ENCODE results near the gene GDPD5.
A peak's percentile ranks its signal among the peaks of the same experiment; 100 is the strongest.

GDPD5 gene

GRCh38 chr11:75565916-75566762, 40.4 kb upstream of the GDPD5 start (continued):
- TF ChIP-seq ZNF70 (CRISPR knock-in tag; IDR thresholded peaks at IDR 0.05) = no peak
- no peak for TF ChIP-seq ZNF8 (CRISPR knock-in tag; IDR thresholded peaks at IDR 0.05)
- no peak for TF ChIP-seq BACH2 (CRISPR knock-in tag; IDR thresholded peaks at IDR 0.05; ENCODE audit: borderline replicate concordance)
- TF ChIP-seq, protein P1, sequence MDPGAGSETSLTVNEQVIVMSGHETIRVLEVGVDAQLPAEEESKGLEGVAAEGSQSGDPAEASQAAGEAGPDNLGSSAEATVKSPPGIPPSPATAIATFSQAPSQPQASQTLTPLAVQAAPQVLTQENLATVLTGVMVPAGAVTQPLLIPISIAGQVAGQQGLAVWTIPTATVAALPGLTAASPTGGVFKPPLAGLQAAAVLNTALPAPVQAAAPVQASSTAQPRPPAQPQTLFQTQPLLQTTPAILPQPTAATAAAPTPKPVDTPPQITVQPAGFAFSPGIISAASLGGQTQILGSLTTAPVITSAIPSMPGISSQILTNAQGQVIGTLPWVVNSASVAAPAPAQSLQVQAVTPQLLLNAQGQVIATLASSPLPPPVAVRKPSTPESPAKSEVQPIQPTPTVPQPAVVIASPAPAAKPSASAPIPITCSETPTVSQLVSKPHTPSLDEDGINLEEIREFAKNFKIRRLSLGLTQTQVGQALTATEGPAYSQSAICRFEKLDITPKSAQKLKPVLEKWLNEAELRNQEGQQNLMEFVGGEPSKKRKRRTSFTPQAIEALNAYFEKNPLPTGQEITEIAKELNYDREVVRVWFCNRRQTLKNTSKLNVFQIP (CRISPR knock-in tag; IDR thresholded peaks at IDR 0.05; ENCODE audit: borderline replicate concordance, low read depth) = no peak
- TF ChIP-seq TCF4 (CRISPR knock-in tag; IDR thresholded peaks at IDR 0.05; ENCODE audit: borderline replicate concordance) = no peak

DNA sequence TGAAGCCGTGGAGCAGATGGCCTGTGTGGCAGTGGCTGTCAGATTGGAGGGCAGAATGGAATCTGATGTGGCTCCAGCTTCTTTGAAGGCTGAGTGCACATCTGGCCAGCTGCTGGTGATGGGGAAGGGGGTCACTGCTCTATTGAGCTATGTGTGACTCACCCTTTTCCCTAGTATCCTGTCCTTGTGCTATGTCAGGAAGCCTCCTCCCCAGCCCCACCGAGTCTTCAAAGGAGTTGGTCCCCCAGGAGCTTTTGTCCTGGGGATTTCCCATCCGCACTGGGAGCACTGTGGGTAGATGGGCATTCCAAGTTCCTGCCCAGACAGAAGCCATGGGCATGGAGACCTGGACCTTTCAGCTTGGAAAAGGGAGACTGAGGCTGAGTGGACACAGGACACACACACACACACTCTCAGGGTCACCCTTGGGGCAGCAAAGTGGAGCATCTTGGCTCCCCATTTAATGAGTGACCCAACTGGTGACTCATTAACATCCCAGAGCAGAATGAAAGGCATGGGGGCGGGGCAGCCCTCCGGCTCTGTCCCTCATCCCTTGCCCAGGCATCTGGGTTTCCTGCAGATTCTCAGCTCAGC, 39.6 kb upstream of the GDPD5 start:
- TF ChIP-seq ZNF70 (CRISPR knock-in tag; IDR thresholded peaks at IDR 0.05) (no peak), ZFP3 (CRISPR knock-in tag; IDR thresholded peaks at IDR 0.05) (0 out of 2 replicates have a peak, but pooled peaks have one; percentile 33), TCF4 (CRISPR knock-in tag; IDR thresholded peaks at IDR 0.05; ENCODE audit: borderline replicate concordance) (no peak)
- ATAC-seq = no peak; the same call in 2 of the 3 replicates

DNA sequence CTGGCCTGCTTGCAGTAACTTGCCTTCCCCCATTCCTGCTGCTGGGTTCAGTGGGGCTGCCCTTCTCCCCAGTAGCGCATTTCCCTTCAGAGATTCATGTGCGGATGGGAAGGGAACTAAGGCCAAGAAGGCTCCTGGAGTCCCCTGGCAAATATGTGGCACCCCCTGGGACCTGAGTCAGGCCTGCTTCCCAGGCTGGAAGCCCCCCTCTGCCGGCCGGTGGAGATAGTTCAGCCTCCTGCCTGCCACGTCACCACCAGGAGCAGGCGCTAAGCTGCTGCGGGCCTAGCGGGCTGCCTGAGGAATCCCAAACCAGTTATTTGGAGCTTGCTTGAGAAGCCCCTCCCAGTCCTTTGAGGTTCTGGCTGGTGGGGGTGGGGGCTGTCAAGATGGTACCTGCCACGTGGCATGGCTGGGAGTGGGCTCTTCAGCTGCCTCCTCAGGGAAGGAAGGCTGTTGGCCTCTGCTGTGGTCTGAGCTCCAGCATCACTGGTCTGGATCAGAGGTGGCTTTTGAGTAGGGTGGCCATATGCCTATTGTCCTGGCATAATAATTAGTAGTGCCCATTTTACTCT, 38.3 kb upstream of the GDPD5 start:
- ATAC-seq = no peak

DNA sequence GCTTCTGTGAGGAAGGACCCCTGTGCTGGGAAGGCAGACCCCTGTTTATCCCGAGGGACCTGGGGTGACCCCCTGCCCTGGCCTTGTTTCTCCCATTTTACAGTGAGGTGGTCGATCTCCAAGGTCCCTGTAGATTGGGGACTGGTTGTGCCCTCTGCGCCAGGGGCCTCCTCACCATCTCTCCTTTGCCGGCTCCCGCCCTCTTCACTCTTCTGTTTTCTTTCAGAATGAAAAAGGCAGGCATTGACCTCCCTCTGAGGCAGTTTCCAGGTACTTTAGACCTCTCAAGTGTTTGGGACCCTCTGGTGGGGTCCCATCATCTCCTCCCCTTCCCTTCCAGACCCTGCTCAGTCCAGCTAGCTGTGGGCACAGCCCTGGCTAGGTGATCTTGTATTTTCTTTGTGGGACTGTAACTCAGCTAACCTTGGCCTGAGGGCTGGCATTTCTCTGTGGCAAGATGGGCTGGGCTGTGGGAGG, 37.8 kb upstream of the GDPD5 start:
- ATAC-seq = no peak
- TF ChIP-seq, protein P2, sequence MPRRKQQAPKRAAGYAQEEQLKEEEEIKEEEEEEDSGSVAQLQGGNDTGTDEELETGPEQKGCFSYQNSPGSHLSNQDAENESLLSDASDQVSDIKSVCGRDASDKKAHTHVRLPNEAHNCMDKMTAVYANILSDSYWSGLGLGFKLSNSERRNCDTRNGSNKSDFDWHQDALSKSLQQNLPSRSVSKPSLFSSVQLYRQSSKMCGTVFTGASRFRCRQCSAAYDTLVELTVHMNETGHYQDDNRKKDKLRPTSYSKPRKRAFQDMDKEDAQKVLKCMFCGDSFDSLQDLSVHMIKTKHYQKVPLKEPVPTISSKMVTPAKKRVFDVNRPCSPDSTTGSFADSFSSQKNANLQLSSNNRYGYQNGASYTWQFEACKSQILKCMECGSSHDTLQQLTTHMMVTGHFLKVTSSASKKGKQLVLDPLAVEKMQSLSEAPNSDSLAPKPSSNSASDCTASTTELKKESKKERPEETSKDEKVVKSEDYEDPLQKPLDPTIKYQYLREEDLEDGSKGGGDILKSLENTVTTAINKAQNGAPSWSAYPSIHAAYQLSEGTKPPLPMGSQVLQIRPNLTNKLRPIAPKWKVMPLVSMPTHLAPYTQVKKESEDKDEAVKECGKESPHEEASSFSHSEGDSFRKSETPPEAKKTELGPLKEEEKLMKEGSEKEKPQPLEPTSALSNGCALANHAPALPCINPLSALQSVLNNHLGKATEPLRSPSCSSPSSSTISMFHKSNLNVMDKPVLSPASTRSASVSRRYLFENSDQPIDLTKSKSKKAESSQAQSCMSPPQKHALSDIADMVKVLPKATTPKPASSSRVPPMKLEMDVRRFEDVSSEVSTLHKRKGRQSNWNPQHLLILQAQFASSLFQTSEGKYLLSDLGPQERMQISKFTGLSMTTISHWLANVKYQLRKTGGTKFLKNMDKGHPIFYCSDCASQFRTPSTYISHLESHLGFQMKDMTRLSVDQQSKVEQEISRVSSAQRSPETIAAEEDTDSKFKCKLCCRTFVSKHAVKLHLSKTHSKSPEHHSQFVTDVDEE (CRISPR knock-in tag; IDR thresholded peaks at IDR 0.05) = no peak
- no peak for TF ChIP-seq ESRRG (CRISPR knock-in tag; IDR thresholded peaks at IDR 0.05)

More for the DNA sequence above, 38.3 kb upstream of the GDPD5 start:
- TF ChIP-seq, protein P2 (CRISPR knock-in tag; IDR thresholded peaks at IDR 0.05) = no peak
- TF ChIP-seq ZNF70 (CRISPR knock-in tag; IDR thresholded peaks at IDR 0.05) = no peak

GRCh38 chr11:75562836-75563484, 37.2 kb upstream of the GDPD5 start:
- TF ChIP-seq RARB (CRISPR knock-in tag; IDR thresholded peaks at IDR 0.05) (no peak), OSR1 (CRISPR knock-in tag; IDR thresholded peaks at IDR 0.05) (no peak), CSDC2 (CRISPR knock-in tag; IDR thresholded peaks at IDR 0.05) (no peak), ZNF8 (CRISPR knock-in tag; IDR thresholded peaks at IDR 0.05) (no peak), ZNF70 (CRISPR knock-in tag; IDR thresholded peaks at IDR 0.05) (peak; percentile 88), ISL1 (CRISPR knock-in tag; IDR thresholded peaks at IDR 0.05) (no peak)
- ATAC-seq = peak; percentile 20
